ENCODE results near the gene RHD.
A peak's percentile ranks its signal among the peaks of the same experiment; 100 is the strongest.
"Not testable (repeated sequence)": the region's sequence is repeated elsewhere in the genome, so short reads cannot be mapped to it uniquely, and the experiment has no call there.

The RHD gene

GRCh38 chr1:25257196-25257595 is 15.1 kb upstream of the RHD start:
- DNase-seq (ENCODE audit: low spot score): no peak

- not testable (repeated sequence) for DNase-seq (ENCODE audit: low spot score)
These were observed 12.5 kb upstream of the RHD start for GRCh38 chr1:25259813-25260212.

- not testable (repeated sequence) for DNase-seq (ENCODE audit: low spot score)
These were observed 12.0 kb upstream of the RHD start for GRCh38 chr1:25260336-25260735.

- not testable (repeated sequence) for DNase-seq (ENCODE audit: low spot score)
These were observed 5.6 kb upstream of the RHD start for GRCh38 chr1:25266554-25267287.

GRCh38 chr1:25267288-25268142 is 4.8 kb upstream of the RHD start:
- DNase-seq (ENCODE audit: low spot score): peak; percentile 73

GRCh38 chr1:25268143-25268760 is 4.1 kb upstream of the RHD start:
- not testable (repeated sequence) for DNase-seq (ENCODE audit: low spot score)

GRCh38 chr1:25275648-25276047 is 3.3 kb downstream of the RHD start:
- not testable (repeated sequence) for DNase-seq (ENCODE audit: low spot score)

GRCh38 chr1:25277295-25277694 is 5.0 kb downstream of the RHD start:
- DNase-seq (ENCODE audit: low spot score): not testable (repeated sequence)

- DNase-seq (ENCODE audit: low spot score): peak; percentile 32
These were observed 6.0 kb downstream of the RHD start for GRCh38 chr1:25278358-25278757.

GRCh38 chr1:25278790-25279189 is 6.5 kb downstream of the RHD start:
- peak; percentile 6 for DNase-seq (ENCODE audit: low spot score)

- peak; percentile 74 for DNase-seq (ENCODE audit: low spot score)
These were observed 7.4 kb downstream of the RHD start for GRCh38 chr1:25279693-25280111.

- DNase-seq (ENCODE audit: low spot score): not testable (repeated sequence)
These were observed 13.6 kb downstream of the RHD start for GRCh38 chr1:25285862-25286261.

GRCh38 chr1:25287164-25287563 is 14.9 kb downstream of the RHD start:
- peak; percentile 32 for DNase-seq (ENCODE audit: low spot score)

GRCh38 chr1:25288573-25289101 is 16.3 kb downstream of the RHD start:
- DNase-seq (ENCODE audit: low spot score): not testable (repeated sequence)

- not testable (repeated sequence) for DNase-seq (ENCODE audit: low spot score)
These were observed 17.7 kb downstream of the RHD start for GRCh38 chr1:25290043-25290442.

GRCh38 chr1:25293426-25293825 is 21.1 kb downstream of the RHD start:
- DNase-seq (ENCODE audit: low spot score): not testable (repeated sequence)

GRCh38 chr1:25294889-25295826 is 22.8 kb downstream of the RHD start:
- not testable (repeated sequence) for DNase-seq (ENCODE audit: low spot score)

GRCh38 chr1:25296501-25296900 is 24.2 kb downstream of the RHD start:
- DNase-seq (ENCODE audit: low spot score): not testable (repeated sequence)

GRCh38 chr1:25300729-25301128 is 28.4 kb downstream of the RHD start:
- not testable (repeated sequence) for DNase-seq (ENCODE audit: low spot score)

- DNase-seq (ENCODE audit: low spot score): not testable (repeated sequence)
These were observed 30.0 kb downstream of the RHD start for GRCh38 chr1:25302330-25302729.

- not testable (repeated sequence) for DNase-seq (ENCODE audit: low spot score)
These were observed 32.6 kb downstream of the RHD start for GRCh38 chr1:25304936-25305335.
